ENCODE results near the gene DLX1. TPM values are rescaled to one million over a fixed set of nuclear protein-coding genes. Genes with fewer than 3 reads are reported as not detected.

Gene DLX1
- total RNA-seq = 0.09 TPM in 1 of 2 replicates, not detected in the other

DNA sequence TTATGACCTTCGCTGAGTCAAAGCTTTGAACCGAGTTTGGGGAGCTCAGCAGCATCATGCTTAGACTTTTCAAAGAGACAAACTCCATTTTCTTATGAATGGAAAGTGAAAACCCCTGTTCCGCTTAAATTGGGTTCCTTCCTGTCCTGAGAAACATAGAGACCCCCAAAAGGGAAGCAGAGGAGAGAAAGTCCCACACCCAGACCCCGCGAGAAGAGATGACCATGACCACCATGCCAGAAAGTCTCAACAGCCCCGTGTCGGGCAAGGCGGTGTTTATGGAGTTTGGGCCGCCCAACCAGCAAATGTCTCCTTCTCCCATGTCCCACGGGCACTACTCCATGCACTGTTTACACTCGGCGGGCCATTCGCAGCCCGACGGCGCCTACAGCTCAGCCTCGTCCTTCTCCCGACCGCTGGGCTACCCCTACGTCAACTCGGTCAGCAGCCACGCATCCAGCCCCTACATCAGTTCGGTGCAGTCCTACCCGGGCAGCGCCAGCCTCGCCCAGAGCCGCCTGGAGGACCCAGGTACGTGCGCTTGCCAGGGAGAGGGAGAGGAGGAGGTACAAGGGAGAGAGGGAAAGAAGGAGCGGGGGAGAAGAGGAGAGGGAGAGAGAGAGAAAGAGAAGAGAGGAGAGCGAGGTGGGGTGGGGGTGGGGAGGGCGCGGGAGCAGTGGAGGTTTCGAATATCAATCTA is at the start of gene DLX1:
Gene DLX1 (plus strand): TSS at position 48 of the 700 bp plus-strand sequence. CDS start 171 bp downstream, at position 219.

GRCh38 chr2:172102391-172103359 is 17.4 kb downstream of the DLX1 start, which contains the start of gene DLX2:
Gene DLX2, minus strand, starts transcription at chr2:172102900. Its CDS starts 362 bp downstream, at chr2:172102538.

Other genes starting within 250 kb of the DLX1 start
- gene SLC25A12, start 191.3 kb upstream of the DLX1 start, total RNA-seq = 10.3 and 11.1 TPM in 2 replicates
- gene HAT1, start 163.0 kb upstream of the DLX1 start, total RNA-seq = 21.9 and 23.2 TPM in 2 replicates
- gene METAP1D, start 85.6 kb upstream of the DLX1 start, total RNA-seq = 1.7 and 4.9 TPM in 2 replicates
- under 0.01 TPM in 1 of 2 replicates, not detected in the other for gene DLX2, start 17.4 kb downstream of the DLX1 start, total RNA-seq